Superior temporal gyrus (tissue), 1 donor: ENCODE results near the gene NEURL1B.
"Not testable (repeated sequence)": the region's sequence is repeated elsewhere in the genome, so short reads cannot be mapped to it uniquely, and the experiment has no call there.

ENCODE experiments used
- DNase-seq: peaks from one replicate; pipeline ENCODE4 v3.0.0-alpha.2; 2016; ENCODE audit errors: extremely low spot score

Gene NEURL1B

GRCh38 chr5:172678362-172678874 is 37.4 kb downstream of the NEURL1B start:
- DNase-seq: not testable (repeated sequence)

- peak; percentile 77 for DNase-seq
These were observed 37.8 kb downstream of the NEURL1B start for GRCh38 chr5:172678902-172679301.

GRCh38 chr5:172679628-172680212 is 38.7 kb downstream of the NEURL1B start:
- DNase-seq: no peak

- no peak for DNase-seq
These were observed 39.9 kb downstream of the NEURL1B start for GRCh38 chr5:172680921-172681320.

GRCh38 chr5:172681421-172681820 is 40.4 kb downstream of the NEURL1B start:
- no peak for DNase-seq

- DNase-seq: no peak
These were observed 42.2 kb downstream of the NEURL1B start for GRCh38 chr5:172683264-172683644.

- no peak for DNase-seq
These were observed 42.8 kb downstream of the NEURL1B start for GRCh38 chr5:172683645-172684471.

GRCh38 chr5:172685091-172685490 is 44.0 kb downstream of the NEURL1B start:
- DNase-seq: no peak

GRCh38 chr5:172686111-172686510 is 45.0 kb downstream of the NEURL1B start:
- no peak for DNase-seq

GRCh38 chr5:172686539-172687390 is 45.7 kb downstream of the NEURL1B start:
- no peak for DNase-seq

- DNase-seq: no peak
These were observed 46.9 kb downstream of the NEURL1B start for GRCh38 chr5:172687940-172688339.

- no peak for DNase-seq
These were observed 47.5 kb downstream of the NEURL1B start for GRCh38 chr5:172688349-172689217.

- DNase-seq: no peak
These were observed 48.1 kb downstream of the NEURL1B start for GRCh38 chr5:172689218-172689572.

GRCh38 chr5:172689801-172690200 is 48.7 kb downstream of the NEURL1B start:
- DNase-seq: no peak

GRCh38 chr5:172690258-172691075 is 49.4 kb downstream of the NEURL1B start:
- DNase-seq: no peak

- no peak for DNase-seq
These were observed 50.8 kb downstream of the NEURL1B start for GRCh38 chr5:172691886-172692285.

GRCh38 chr5:172692451-172692850 is 51.4 kb downstream of the NEURL1B start:
- no peak for DNase-seq

GRCh38 chr5:172692981-172693380 is 51.9 kb downstream of the NEURL1B start:
- no peak for DNase-seq

- no peak for DNase-seq
These were observed 53.0 kb downstream of the NEURL1B start for GRCh38 chr5:172694061-172694460.

GRCh38 chr5:172694541-172694940 is 53.5 kb downstream of the NEURL1B start:
- DNase-seq: no peak
